Embryonic facial prominence (tissue), 1 donor: ENCODE data around the gene OXSR1.
"Not testable (repeated sequence)": the region's sequence is repeated elsewhere in the genome, so short reads cannot be mapped to it uniquely, and the experiment has no call there.

Source experiments
- DNase-seq: peaks from one replicate; pipeline ENCODE4 v3.0.0-alpha.2; 2016; ENCODE audit errors: extremely low spot score

Gene OXSR1

GRCh38 chr3:38222032-38222634, 56.8 kb downstream of the OXSR1 start:
- no peak for DNase-seq

DNA sequence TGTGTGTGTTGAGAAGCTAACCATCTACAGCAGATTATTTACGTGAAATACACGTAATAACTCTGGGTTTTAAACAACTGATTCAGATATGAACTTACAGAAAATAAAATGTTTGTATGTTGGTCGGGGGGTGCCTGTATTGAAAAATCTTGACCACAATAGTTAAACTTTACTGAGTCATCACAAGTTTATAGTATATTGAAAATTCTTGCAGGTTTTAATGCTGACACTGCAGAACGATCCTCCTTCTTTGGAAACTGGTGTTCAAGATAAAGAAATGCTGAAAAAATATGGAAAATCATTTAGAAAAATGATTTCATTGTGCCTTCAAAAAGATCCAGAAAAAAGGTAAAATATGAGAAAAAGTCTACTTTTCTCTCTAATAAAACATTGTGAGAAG, 59.0 kb downstream of the OXSR1 start:
- DNase-seq: no peak

DNA sequence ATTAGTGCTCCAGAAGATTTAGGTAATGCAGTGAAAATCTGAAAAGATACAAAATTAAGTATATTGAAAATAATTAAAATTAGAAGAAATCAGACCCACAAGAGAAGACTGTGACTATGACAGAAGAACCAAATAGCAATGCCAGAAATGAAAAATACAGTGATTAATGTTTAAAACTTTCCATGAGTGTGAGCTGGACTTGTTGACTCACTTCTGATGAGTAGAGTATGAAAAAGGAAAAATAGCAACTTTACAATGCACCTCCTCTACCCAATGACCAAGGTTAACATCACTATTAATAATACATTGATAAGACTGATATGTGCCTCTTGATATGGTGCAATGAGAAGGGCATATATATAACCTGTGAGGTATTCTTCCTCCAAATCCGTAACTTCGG, 60.9 kb downstream of the OXSR1 start:
- DNase-seq: no peak

DNA sequence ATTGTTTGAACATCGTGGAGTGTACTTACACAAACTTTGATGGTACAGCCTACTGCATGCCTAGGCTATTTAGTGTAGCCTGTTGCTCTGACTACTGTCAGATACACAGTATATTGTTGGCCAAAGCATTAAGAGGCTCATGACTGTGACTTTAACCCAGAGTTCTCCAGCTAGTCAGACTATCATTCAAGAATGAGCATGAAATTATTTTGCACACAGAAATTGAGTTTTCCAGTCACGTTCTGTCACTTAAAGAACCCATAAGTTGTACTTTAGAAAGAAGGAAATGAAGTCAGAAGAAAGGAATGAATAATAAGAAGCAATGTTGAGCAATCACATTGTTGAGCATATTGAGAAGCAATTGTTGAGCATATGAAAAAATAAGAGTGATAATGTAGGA, 62.7 kb downstream of the OXSR1 start:
- no peak for DNase-seq

DNA sequence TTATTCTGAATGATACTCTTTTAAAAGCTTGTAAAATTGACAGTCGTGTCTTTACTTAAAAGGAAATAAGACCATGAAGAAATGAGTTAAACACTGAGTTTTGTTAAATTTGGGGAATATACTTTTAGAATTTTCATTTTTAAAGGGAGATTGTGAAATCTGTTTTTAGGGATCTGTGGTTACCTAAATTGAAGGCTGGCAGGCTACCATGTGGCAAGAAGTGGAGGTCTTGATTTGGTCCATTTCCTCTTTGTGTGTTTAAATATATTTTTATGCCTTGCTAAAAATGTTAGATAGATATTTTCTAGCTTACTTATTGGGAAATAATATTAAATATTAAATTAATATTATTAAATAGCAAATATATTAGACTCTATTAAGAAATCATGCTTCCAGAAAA, 63.7 kb downstream of the OXSR1 start:
- no peak for DNase-seq

DNA sequence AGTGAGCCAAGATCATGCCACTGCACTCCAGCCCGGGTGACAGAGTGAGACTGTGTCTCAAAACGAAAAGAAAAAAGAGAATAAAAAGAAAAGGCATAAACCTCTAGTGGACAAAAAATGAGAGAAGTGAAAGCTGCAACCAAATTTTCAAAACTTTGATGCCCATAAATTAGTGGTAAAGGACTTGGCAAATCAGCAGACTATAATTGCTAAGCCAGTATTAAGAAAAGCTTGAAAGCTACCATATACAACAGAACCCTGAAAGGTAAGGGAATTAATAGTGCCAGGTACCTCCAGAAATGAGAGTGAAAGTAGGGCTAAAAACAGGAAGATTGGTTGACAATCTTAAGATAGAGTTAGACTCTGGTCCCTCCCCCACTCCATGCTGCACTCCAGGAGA, 67.4 kb downstream of the OXSR1 start:
- no peak for DNase-seq

DNA sequence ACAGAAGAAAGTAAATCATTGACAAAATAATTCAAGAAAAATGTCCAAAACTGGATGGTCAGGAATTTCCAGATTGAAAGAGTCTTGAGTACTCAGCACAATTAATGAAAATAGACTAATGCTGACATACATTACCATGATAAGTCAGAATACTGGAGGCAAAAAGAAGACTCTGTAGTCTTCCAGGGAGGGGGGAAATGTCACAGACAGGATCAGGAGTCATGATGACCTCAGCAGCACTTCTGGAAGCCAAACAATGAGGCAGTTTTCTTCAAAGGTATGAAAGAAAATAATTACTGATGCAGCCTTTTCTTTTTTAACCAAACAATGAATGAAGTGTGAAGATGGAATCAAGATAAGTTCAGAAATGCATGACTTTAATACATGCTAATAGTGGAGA, 70.1 kb downstream of the OXSR1 start:
- no peak for DNase-seq

GRCh38 chr3:38238416-38239008, 73.2 kb downstream of the OXSR1 start:
- no peak for DNase-seq

DNA sequence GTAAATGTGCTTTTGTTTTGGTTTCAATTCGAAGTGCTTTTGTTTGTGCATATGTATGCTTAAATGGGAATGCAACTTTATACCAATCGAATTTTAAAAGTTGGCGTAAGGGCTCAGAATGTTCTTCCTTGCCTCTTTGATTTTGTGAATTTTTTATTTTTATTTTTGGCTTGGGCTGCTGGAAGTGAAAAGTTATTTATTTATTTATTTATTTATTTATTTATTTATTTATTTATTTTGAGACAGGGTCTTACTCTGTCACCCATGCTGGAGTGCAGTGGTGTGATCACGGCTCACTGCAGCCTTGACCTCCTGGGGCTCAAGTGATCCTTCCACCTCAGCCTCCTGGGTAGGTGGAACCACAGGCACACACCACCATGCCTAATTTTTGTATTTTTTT, 77.5 kb downstream of the OXSR1 start:
- DNase-seq: not testable (repeated sequence)

- no peak for DNase-seq
These were observed 80.6 kb downstream of the OXSR1 start for GRCh38 chr3:38245930-38246329.

DNA sequence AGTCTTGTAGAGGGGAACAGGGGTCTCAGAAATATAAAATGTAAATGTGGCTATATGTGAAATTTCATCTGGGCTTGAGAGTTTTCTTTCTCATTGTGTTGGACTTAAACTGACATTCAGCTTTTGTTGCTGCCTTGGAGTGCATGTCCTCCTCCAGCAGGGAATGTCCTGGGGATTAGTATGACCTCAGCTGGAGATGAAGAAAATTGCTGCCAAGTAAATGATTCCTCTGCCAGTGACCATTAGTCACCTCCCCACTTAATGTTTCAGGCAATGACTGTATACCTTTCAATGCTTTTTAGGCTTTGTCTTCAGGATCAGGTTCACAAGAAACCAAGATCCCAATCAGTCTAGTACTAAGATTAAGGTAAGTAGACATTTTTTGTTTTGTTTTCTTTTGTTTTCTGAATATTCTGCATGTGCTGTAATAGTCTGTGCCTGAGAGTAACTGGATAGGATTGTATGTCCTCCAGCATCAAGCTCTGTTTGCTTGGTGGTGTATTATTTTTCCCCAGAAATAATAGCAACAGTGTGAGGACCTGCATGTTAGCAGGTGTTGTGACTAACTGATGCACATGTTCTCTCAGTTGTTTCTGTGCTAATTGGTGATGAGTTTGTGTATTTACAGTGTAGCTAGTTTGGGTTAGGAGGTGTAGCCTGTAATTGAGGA, 82.2 kb downstream of the OXSR1 start:
- no peak for DNase-seq

- DNase-seq: no peak
These were observed 84.9 kb downstream of the OXSR1 start for GRCh38 chr3:38250198-38250597.

DNA sequence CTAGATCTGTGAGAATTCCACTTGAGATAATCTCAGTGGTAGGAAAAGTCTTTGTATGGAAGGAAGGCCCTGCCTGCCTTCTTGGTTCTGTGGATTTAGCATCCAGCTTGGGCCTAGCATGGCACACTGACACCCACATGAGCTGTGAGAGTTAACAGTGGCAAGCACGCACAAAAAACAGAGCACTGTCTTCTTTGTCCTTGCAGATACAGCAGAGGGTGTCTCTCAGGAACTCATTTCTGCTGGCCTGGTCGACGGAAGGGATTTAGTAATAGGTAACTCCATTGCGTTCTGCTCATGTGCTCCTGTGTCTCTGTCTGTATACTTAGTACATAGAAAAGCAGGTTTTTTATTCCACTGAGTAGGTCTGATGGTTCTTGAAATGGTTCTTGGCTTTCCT, 85.9 kb downstream of the OXSR1 start:
- DNase-seq: no peak

GRCh38 chr3:38253704-38254103, 88.4 kb downstream of the OXSR1 start:
- DNase-seq: no peak

- no peak for DNase-seq
These were observed 89.5 kb downstream of the OXSR1 start for GRCh38 chr3:38254872-38255271.

DNA sequence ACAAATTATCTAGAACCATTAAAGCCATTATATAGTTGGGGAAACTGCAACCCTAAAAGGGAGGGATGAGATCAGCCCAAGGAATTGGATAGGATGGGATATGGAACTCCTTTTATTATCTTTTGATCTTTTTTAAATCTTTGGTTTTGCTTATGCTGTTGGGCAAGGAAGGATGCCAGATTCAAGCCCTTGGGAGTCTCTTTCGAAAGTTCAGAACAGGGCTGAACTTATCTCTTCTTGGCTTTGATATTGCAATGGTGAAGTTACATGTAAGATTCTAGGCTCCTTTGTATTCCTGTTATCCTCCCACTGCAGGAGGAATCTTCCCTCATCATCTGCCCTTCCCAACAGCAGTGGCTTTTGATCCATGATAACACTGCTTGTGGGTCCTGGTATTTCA, 90.3 kb downstream of the OXSR1 start:
- DNase-seq: no peak

DNA sequence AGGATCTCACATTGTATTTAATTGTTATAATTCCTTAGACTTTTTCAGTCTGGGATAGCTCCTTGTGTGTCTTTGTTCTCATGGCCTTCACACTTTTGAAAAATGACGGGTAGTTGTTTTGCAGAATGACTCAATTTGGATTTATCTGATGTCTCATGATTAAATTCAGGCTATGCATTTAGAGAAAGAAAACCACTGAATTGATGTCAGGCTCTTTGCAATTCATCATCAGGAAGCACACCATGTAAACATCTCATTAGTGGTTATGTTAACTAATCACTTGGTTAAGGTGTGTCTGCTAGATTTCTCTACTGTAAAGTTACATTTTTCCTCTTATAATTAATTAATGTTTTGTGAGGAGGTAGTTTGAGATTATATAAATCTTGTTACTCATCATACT, 92.2 kb downstream of the OXSR1 start:
- DNase-seq: no peak

GRCh38 chr3:38260474-38260873, 95.1 kb downstream of the OXSR1 start:
- DNase-seq: no peak

DNA sequence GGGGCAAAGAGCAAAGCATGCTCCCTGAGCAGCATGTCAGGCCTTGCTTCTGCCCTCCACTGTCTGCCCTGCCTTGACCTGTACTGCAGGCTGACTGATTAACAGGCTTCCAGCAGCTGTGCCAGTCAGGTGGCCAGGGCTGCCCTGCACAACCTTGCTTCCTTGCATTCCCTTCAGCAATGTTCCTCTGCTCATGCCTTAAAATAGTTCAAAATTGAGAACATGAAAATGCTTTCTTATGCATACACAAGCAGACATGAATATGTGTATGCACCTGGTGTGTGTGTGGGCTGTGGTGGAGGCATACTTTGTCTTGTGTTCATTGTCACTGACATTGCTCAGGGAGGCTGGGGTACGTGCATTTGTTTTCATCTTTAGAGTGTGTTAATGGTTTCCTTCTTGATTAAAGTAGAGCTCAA, 99.0 kb downstream of the OXSR1 start:
- no peak for DNase-seq

DNA sequence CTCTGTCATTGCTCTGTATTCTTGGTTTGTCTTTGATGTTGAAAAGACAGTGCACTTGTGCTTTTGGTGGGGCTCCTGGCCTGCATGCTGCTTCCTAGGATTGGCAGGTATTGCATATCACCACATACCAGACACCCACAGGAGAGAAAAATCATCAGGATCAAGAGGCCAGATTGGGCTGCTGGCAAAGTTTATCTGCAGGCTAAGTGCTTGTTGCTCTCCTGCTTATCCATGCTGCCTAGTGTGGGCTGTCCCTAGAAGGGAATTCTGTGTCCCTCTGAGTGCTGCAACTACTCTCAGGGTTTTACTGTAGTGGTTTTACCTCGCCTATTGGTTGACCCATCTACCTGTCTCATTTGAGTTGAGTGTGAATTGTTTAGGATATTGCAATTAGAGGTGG, 99.4 kb downstream of the OXSR1 start:
- DNase-seq: no peak

DNA sequence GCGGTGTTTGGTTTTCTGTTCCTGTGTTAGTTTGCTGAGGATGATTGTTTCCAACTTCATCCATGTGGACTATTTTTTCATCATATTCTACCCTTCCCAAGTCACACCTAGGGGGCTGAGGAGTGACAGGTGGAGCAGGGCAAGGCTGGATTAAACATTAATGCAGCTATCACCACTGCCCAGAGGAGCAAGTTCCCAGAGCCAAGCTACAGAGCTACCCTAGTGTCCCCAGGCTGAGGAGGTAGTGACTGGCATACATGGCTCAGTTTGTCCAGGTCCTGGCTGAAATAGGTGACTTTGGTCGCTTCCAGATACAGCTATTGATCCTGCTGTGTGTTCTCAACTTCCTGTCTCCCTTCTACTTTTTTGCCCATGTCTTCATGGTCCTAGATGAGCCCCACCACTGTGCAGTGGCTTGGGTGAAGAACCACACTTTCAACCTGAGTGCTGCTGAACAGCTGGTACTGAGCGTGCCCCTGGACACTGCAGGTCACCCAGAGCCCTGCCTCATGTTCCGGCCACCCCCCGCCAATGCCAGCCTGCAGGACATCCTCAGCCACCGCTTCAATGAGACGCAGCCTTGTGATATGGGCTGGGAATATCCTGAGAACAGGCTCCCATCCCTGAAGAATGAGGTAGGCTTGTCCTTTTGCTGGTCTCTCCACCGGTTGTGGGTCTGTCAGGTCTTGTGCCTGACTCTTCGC, 100.4 kb downstream of the OXSR1 start, which contains the start of gene SLC22A13:
TSS of gene SLC22A13 (plus strand) at position 209 of the 704 bp plus-strand sequence. CDS start at position 258, 49 bp downstream.
- DNase-seq: no peak

DNA sequence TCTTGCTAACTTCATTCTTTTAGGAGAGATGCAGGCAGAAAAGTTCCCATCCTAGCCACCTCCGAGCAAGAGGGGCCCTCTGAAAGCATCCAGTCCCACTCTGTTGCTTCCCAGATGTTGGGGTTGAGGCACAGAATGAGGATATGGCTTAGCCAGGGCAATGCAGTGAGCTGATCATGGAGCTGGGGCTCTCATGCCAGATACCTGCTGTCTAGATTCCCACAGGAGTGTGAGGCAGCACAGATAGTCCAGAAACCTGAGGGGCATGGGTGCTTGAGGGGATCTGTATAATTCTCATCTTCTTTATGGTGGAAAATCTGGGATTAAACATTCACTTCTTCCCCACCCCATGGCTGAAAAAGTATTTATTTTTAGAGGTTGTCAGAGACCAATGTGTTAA, 101.5 kb downstream of the OXSR1 start:
- no peak for DNase-seq

GRCh38 chr3:38267662-38268061, 102.3 kb downstream of the OXSR1 start:
- DNase-seq: no peak
